A549 (cell line): Measurements from ENCODE around the gene NAP1L1. TPM values are rescaled to one million over a fixed set of nuclear protein-coding genes. Genes with fewer than 3 reads are reported as not detected.

Experiments used
- ATAC-seq, 2 experiments: fragments of 200-7000 bp in 1 of 2; fragments of >200 bp in 1 of 2; cut with Nextera tagmentation in 1 of 2; cut with Tn5 transposase in 1 of 2; 3 replicates each; pipeline versions ENCODE4 v1.8.0 to v1.9.1; 2018 to 2020; ENCODE audit warnings: mild to moderate bottlenecking in 1 of 2, moderate library complexity in 1 of 2
- CTCF ChIA-PET: fragments of 300-600 bp; sonication (Branson Sonifier 250); formaldehyde crosslinking; extraction: SDS; loops from one replicate; lab custom pipeline; 2021; ENCODE audit warnings: antibody characterized with exemption, inconsistent platforms; lab: Yijun Ruan, JAX
- POLR2A ChIA-PET: fragments of 350-600 bp; formaldehyde crosslinking; extraction: SDS; loops from one replicate; lab custom pipeline; 2021; ENCODE audit warnings: antibody characterized with exemption, inconsistent platforms; lab: Yijun Ruan, JAX
- DNase-seq, 2 experiments: peaks; one replicate each; pipeline versions ENCODE4 v3.0.0 to v3.0.0-alpha.2; 2011 to 2016; ENCODE audit warnings: low read depth in 1 of 2, low spot score in 1 of 2
- FAIRE-seq: peaks from 2 replicates; lab custom pipeline; 2011; peaks lifted over from hg19 to GRCh38; lab: Jason Lieb, UNC
- H3K27ac ChIP-seq, 2 experiments: fragments of >200 bp; sonication (Bioruptor Twin); formaldehyde crosslinking; 3 replicates each; pipeline ENCODE4 v1.5.1; 2016 to 2017
- H3K4me1 ChIP-seq: fragments of >200 bp; sonication (Bioruptor Twin); formaldehyde crosslinking; 3 replicates; pipeline ENCODE4 v1.6.1; 2016
- H3K4me2 ChIP-seq: fragments of >200 bp; sonication (Bioruptor Twin); formaldehyde crosslinking; 3 replicates; pipeline ENCODE4 v1.6.1; 2016
- H3K4me3 ChIP-seq: fragments of >200 bp; sonication (Bioruptor Twin); formaldehyde crosslinking; 3 replicates; pipeline ENCODE4 v1.5.1; 2016
- H3K9me3 ChIP-seq: fragments of >200 bp; sonication (Bioruptor Twin); formaldehyde crosslinking; 3 replicates; pipeline ENCODE4 v1.6.1; 2016
- CEBPB ChIP-seq, 2 experiments: fragments of >200 bp in 1 of 2; sonication (Bioruptor Twin) in 1 of 2; formaldehyde crosslinking in 1 of 2; IDR thresholded peaks; 2 replicates each; pipeline ENCODE4 v1.6.1; 2012 to 2016
- CHD2 ChIP-seq: fragments of 150-350 bp; IDR thresholded peaks from 2 replicates; pipeline ENCODE4 v1.6.1; 2014; ENCODE audit warnings: low read length; ENCODE audit not compliant: partially characterized antibody
- CTCF ChIP-seq: fragments of >200 bp; sonication (Bioruptor Twin); formaldehyde crosslinking; IDR thresholded peaks from 3 replicates; pipeline ENCODE4 v1.5.1; 2016
- E2F6 ChIP-seq: IDR thresholded peaks from 2 replicates; pipeline ENCODE4 v1.6.1; 2012; ENCODE audit warnings: low read depth, borderline replicate concordance
- ELK1 ChIP-seq: fragments of 150-350 bp; IDR thresholded peaks from 2 replicates; pipeline ENCODE4 v1.6.1; 2014; ENCODE audit warnings: low read depth, mild to moderate bottlenecking, low read length
- ESRRA ChIP-seq: fragments of 150-350 bp; IDR thresholded peaks from 2 replicates; pipeline ENCODE4 v1.6.1; 2014; ENCODE audit warnings: mild to moderate bottlenecking, low read length, borderline replicate concordance
- FOSL2 ChIP-seq, 2 experiments: fragments of 450-650 bp in 1 of 2; fragments of >200 bp in 1 of 2; sonication (Bioruptor Twin) in 1 of 2; formaldehyde crosslinking; IDR thresholded peaks; 2 replicates each; pipeline versions ENCODE4 v1.5.0 to v1.6.1; 2016 to 2020; ENCODE audit warnings: mild to moderate bottlenecking in 1 of 2, moderate library complexity in 1 of 2
- FOXS1 ChIP-seq: fragments of 250-450 bp; sonication (Bioruptor Pico); IDR thresholded peaks from 2 replicates; pipeline ENCODE4 v1.5.0; 2020; ENCODE audit warnings: mild to moderate bottlenecking, moderate library complexity
- GATA3 ChIP-seq: IDR thresholded peaks from 2 replicates; pipeline ENCODE4 v1.6.1; 2012; ENCODE audit warnings: borderline replicate concordance
- HDAC2 ChIP-seq: fragments of 200-600 bp; sonication (generic); IDR thresholded peaks from 2 replicates; pipeline ENCODE4 v1.6.1; 2016
- HES2 ChIP-seq: fragments of >200 bp; sonication (Bioruptor Twin); formaldehyde crosslinking; IDR thresholded peaks from 2 replicates; pipeline ENCODE4 v1.6.1; 2016
- HOXA7 ChIP-seq: fragments of 250-450 bp; sonication (Bioruptor Pico); IDR thresholded peaks from 2 replicates; pipeline ENCODE4 v1.5.0; 2020; ENCODE audit warnings: mild to moderate bottlenecking, moderate library complexity
- MAFK ChIP-seq: fragments of 450-650 bp; IDR thresholded peaks from 2 replicates; pipeline ENCODE4 v1.6.1; 2014; ENCODE audit not compliant: partially characterized antibody
- MAX ChIP-seq: IDR thresholded peaks from 2 replicates; pipeline ENCODE4 v1.6.1; 2012
- MAZ ChIP-seq: fragments of 150-350 bp; IDR thresholded peaks from 2 replicates; pipeline ENCODE4 v1.6.1; 2014; ENCODE audit warnings: antibody characterized with exemption, low read depth, low read length, borderline replicate concordance
- NFE2L2 ChIP-seq: fragments of 150-350 bp; conservative IDR thresholded peaks from 2 replicates; pipeline ENCODE4 v1.6.1; 2014; ENCODE audit warnings: low read length
- NR3C1 ChIP-seq: fragments of >200 bp; sonication (Bioruptor Twin); formaldehyde crosslinking; IDR thresholded peaks from 3 replicates; pipeline ENCODE4 v1.6.1; 2017
- PBX3 ChIP-seq: IDR thresholded peaks from 2 replicates; pipeline ENCODE4 v1.6.1; 2012
- PHF8 ChIP-seq: fragments of 200-600 bp; sonication (generic); IDR thresholded peaks from 2 replicates; pipeline ENCODE4 v1.6.1; 2016; ENCODE audit warnings: low read depth, mild to moderate bottlenecking, antibody characterized with exemption, moderate library complexity, borderline replicate concordance
- RARB ChIP-seq: fragments of 250-450 bp; sonication (Bioruptor Pico); IDR thresholded peaks from 2 replicates; pipeline ENCODE4 v1.8.0; 2021; ENCODE audit warnings: mild to moderate bottlenecking, moderate library complexity
- RCOR1 ChIP-seq: fragments of 150-350 bp; IDR thresholded peaks from 2 replicates; pipeline ENCODE4 v1.6.1; 2014; ENCODE audit warnings: antibody characterized with exemption, low read length, low read depth
- RNF2 ChIP-seq: fragments of 200-600 bp; sonication (generic); IDR thresholded peaks from 2 replicates; pipeline ENCODE4 v1.6.1; 2016; ENCODE audit warnings: low read depth, mild to moderate bottlenecking, antibody characterized with exemption, moderate library complexity, borderline replicate concordance
- SREBF2 ChIP-seq: fragments of 450-650 bp; IDR thresholded peaks from 2 replicates; pipeline ENCODE4 v1.6.1; 2014; ENCODE audit warnings: mild to moderate bottlenecking, moderate library complexity
- WGBS: methylation state at CpG from one replicate; pipeline ENCODE4 v1.1.6; 2017; ENCODE audit errors: missing lambda C conversion rate; 5-methylcytosine and 5-hydroxymethylcytosine counted together
- polyA plus RNA-seq, 4 experiments: library from polyadenylated mRNA; depleted of rRNA in 3 of 4; stranded (reverse); fragments of >200 nt; fragmentation: RNase III in 1 of 4; extraction: RNeasy Plus Mini Kit Qiagen cat#74134 plus additional on column Dnase treatment in 1 of 4; gene quantifications; 2 replicates in 3 of 4; 3 replicates in 1 of 4; pipeline ENCODE4 v1.2.3, GENCODE V29; 2011 to 2017

Gene NAP1L1
- polyA plus RNA-seq, 2 of the 4 experiments (the other 2 are of a cell fraction), result 709 to 943 TPM

- WGBS, result 70% methylated on average over 4 of the region's 4 CpGs
- ATAC-seq, result no peak
- DNase-seq, result no peak
- H3K27ac ChIP-seq, result no peak overlapping the region
- TF ChIP-seq ELK1 (no peak), CEBPB (IDR thresholded peaks at IDR 0.05) (peak; percentile 37 to 59; a peak in 3 of 4 replicates)
- TF ChIP-seq, all 56 proteins: peak for 1
- no peak overlapping the region for H3K4me2 ChIP-seq
- no peak for FAIRE-seq
- no peaks in the 10 kb centered on the region for H3K9me3 ChIP-seq
- POLR2A ChIA-PET, result no interaction called here
- CTCF ChIA-PET, result interaction anchor here (0.6 to 2.0 kb wide), 6 partner anchors 9 to 346 kb away, joined by 3 to 5 read pairs (median 3); no protein-coding TSS in a partner anchor
- peaks cover 18% of the 10 kb centered on the region for H3K4me1 ChIP-seq
- no peak overlapping the region for H3K4me3 ChIP-seq
Observed at GRCh38 chr12:76109879-76110278, 25.4 kb upstream of the NAP1L1 start.

- 0 out of 4 replicates have a peak, but pooled peaks of 1 of the 2 experiments have one; percentile 21 for TF ChIP-seq CEBPB (IDR thresholded peaks at IDR 0.05)
- TF ChIP-seq CHD2, result no peak
- no peak for TF ChIP-seq FOSL2 (IDR thresholded peaks at IDR 0.05)
- no peak for TF ChIP-seq FOSL2 (CRISPR knock-in tag; IDR thresholded peaks at IDR 0.05)
- Histone ChIP-seq H3K4me2 (0 out of 3 replicates have a peak overlapping the region, but pooled peaks have one; percentile 12), H3K4me3 (no peak overlapping the region), H3K9me3 (no peaks in the 10 kb centered on the region), H3K4me1 (peaks cover 23% of the 10 kb centered on the region), H3K27ac (no peak overlapping the region)
- WGBS, result no CpG with 5 or more reads among the region's 3 CpGs
- ChIA-PET POLR2A (no interaction called here), CTCF (interaction anchor here (0.7 to 2.0 kb wide), 4 partner anchors 20 to 249 kb away, joined by 3 to 5 read pairs (median 4); no protein-coding TSS in a partner anchor)
- no peak for FAIRE-seq
- ATAC-seq, result peak in 1 of 2 experiments; percentile 45; a peak in 3 of 6 replicates
- DNase-seq, result no peak
Observed at GRCh38 chr12:76108356-76108755, 23.9 kb upstream of the NAP1L1 start.

GRCh38 chr12:76106631-76107030, 22.1 kb upstream of the NAP1L1 start:
- FAIRE-seq, result no peak
- Histone ChIP-seq H3K4me2 (no peak overlapping the region), H3K9me3 (no peaks in the 10 kb centered on the region), H3K4me3 (no peak overlapping the region), H3K27ac (no peak overlapping the region), H3K4me1 (peaks cover 29% of the 10 kb centered on the region)
- DNase-seq, result no peak
- CTCF ChIA-PET, result no interaction called here
- 55% methylated on average over 3 of the region's 3 CpGs for WGBS
- POLR2A ChIA-PET, result no interaction called here
- no peak for ATAC-seq
- TF ChIP-seq MAZ (no peak), PBX3 (no peak), PHF8 (no peak), HDAC2 (no peak), ESRRA (no peak), E2F6 (no peak)

GRCh38 chr12:76103958-76104357, 19.5 kb upstream of the NAP1L1 start:
- ChIA-PET POLR2A (interaction anchor here (1.1 kb wide), 1 partner anchor 20 kb away, joined by 3 read pairs; the partner anchor contains the start of gene NAP1L1), CTCF (interaction anchor here (0.7 to 0.8 kb wide), 3 partner anchors 9 to 569 kb away, joined by 3 read pairs; no protein-coding TSS in a partner anchor)
- H3K4me1 ChIP-seq, result peaks cover 29% of the 10 kb centered on the region
- WGBS, result 93% methylated on average over 1 of the region's 1 CpG
- no peak overlapping the region for H3K4me3 ChIP-seq
- DNase-seq (no peak), ATAC-seq (no peak), FAIRE-seq (no peak)
- H3K9me3 ChIP-seq, result no peaks in the 10 kb centered on the region
- peak overlapping the region; percentile 13; the same call in 1 of the 3 replicates for H3K4me2 ChIP-seq
- no peak overlapping the region for H3K27ac ChIP-seq
- TF ChIP-seq MAFK (no peak), RCOR1 (no peak), HOXA7 (no peak), HES2 (no peak), NR3C1 (no peak), GATA3 (no peak), CEBPB (IDR thresholded peaks at IDR 0.05) (no peak), MAX (no peak), RARB (CRISPR knock-in tag) (no peak), MAZ (no peak), CTCF (no peak), E2F6 (no peak), FOXS1 (CRISPR knock-in tag) (no peak), NFE2L2 (no peak), SREBF2 (no peak), RNF2 (no peak)
